ENCODE measurements around the gene MTA2.

Gene MTA2

GRCh38 chr11:62558669-62559068 lies 43.0 kb downstream of the MTA2 start:
- peak overlapping the region; percentile 79 for H3K27ac ChIP-seq
- TF ChIP-seq, protein P1, sequence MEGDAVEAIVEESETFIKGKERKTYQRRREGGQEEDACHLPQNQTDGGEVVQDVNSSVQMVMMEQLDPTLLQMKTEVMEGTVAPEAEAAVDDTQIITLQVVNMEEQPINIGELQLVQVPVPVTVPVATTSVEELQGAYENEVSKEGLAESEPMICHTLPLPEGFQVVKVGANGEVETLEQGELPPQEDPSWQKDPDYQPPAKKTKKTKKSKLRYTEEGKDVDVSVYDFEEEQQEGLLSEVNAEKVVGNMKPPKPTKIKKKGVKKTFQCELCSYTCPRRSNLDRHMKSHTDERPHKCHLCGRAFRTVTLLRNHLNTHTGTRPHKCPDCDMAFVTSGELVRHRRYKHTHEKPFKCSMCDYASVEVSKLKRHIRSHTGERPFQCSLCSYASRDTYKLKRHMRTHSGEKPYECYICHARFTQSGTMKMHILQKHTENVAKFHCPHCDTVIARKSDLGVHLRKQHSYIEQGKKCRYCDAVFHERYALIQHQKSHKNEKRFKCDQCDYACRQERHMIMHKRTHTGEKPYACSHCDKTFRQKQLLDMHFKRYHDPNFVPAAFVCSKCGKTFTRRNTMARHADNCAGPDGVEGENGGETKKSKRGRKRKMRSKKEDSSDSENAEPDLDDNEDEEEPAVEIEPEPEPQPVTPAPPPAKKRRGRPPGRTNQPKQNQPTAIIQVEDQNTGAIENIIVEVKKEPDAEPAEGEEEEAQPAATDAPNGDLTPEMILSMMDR (IDR thresholded peaks at IDR 0.05), result no peak
- TF ChIP-seq ZFX (IDR thresholded peaks at IDR 0.05; ENCODE audit: borderline replicate concordance), result no peak

- TF ChIP-seq, protein P1 (IDR thresholded peaks at IDR 0.05), result no peak
- TF ChIP-seq ZFX (IDR thresholded peaks at IDR 0.05; ENCODE audit: borderline replicate concordance), result no peak
- peak overlapping the region; percentile 79 for H3K27ac ChIP-seq
Observed at GRCh38 chr11:62556875-62557631, 44.6 kb downstream of the MTA2 start.

GRCh38 chr11:62556108-62556874 lies 45.4 kb downstream of the MTA2 start:
- TF ChIP-seq, protein P1 (IDR thresholded peaks at IDR 0.05), result no peak
- TF ChIP-seq ZFX (IDR thresholded peaks at IDR 0.05; ENCODE audit: borderline replicate concordance), result no peak
- peak overlapping the region; percentile 79 for H3K27ac ChIP-seq

DNA sequence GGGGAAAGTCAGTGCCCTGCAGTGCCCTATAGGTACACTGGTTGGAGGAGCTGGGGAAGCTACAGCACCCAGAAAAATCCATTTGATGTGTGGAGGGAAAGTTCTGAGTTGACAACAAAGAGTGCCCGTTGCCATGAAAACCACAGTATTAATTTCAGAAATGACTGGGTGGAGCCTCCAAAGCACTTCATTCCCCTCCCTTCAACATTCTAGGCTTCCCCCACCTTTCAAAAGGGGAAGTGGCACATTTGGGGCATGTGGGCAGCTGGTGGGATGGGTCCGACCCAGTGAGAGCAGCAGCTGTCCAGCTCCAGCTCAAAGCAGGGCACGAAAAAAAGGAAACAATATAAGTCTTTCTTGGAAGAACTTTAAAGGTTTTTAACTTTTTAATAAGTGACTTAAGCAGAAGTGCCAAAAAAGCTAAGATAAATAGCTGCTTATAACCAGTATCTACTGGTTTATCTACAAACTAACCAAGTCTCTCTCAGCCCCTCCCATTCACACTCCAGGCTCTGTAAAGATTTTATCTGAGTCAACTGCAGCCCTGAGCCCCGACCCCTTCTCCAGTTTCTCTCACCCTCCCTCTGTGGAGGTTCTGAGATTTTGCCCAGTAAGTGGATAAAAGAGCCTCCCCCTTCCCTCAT lies 46.1 kb downstream of the MTA2 start:
- H3K27ac ChIP-seq, result peak overlapping the region; percentile 79
- TF ChIP-seq, protein P1 (IDR thresholded peaks at IDR 0.05), result no peak
- no peak for TF ChIP-seq ZFX (IDR thresholded peaks at IDR 0.05; ENCODE audit: borderline replicate concordance)

DNA sequence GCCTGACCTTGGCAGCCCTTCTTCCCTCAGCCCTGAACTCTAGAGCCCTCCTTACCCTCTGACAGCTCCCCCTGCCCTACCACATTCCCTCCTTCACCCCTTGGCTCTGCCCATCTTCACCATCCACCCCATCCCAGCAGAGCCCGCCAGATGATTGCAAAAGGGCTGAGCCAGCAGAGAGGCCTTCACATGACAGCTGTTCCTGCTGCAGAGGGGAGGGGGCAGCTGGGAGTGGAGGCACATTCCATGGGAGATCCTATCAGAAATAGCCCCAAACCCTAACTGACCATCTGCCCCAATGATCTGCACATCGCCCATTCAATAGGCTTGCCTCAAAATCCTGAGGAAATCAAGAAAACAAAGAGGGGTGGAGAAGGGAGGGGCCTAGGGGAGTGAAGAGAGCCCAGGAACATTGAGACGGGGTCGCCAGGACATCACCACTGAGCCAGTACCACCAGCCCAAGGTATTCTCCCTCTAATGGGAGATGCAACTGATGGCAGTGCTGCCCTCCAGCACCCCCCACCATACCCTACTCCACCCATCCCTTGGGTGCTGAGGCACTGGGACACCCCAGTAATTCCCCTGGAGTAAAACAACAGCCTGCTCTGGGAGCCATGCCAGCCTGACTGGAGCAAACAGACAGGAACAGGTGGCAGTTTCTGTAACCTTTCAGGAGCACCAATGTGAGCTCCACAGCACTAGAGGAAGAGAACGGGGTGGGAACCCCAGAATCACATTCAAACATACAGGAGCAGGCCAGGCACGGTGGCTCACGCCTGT lies 47.1 kb downstream of the MTA2 start:
- no peak for TF ChIP-seq ZFX (IDR thresholded peaks at IDR 0.05; ENCODE audit: borderline replicate concordance)
- TF ChIP-seq, protein P1 (IDR thresholded peaks at IDR 0.05), result no peak
- peak overlapping the region; percentile 83; the same call in 1 of the 2 replicates for H3K27ac ChIP-seq

DNA sequence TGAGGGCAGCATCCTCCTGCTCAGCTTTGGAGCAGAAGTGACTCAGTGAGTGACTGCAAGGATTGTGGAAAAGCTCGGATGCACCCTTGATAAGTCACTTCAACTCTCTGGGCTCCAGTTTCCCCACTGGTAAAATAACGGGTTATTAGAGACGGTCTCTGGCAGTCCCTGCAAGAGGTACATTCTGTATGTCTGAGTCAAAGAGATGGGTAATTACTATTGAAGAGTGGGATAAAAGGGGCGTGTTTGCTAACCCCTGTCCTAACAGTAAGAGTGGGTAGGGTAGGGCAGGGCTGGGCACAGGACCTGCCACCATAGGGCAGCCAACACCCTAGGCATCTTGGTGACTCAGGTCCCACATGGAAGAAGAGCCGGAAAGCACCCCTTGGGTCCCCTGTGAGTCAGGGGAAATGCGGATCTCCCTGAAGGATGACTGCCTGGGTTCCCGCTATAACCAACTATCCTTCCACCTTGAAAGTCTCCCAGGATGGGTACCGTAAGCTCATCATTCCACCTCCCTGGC lies 47.8 kb downstream of the MTA2 start:
- peak overlapping the region; percentile 83 for H3K27ac ChIP-seq
- TF ChIP-seq, protein P1 (IDR thresholded peaks at IDR 0.05), result no peak
- no peak for TF ChIP-seq ZFX (IDR thresholded peaks at IDR 0.05; ENCODE audit: borderline replicate concordance)

Measured in 22Rv1 (cell line).